Astrocyte (in vitro differentiated cells and primary cell): ENCODE data around the gene CNOT4. TPM values are rescaled to one million over a fixed set of nuclear protein-coding genes. Genes with fewer than 3 reads are reported as not detected.

ENCODE experiments used
- DNase-seq: peaks from one replicate; pipeline ENCODE4 v3.0.0-alpha.2; 2010; ENCODE audit warnings: low read depth
- FAIRE-seq: peaks from 2 replicates; lab custom pipeline; 2011; peaks lifted over from hg19 to GRCh38; lab: Jason Lieb, UNC
- H2AFZ ChIP-seq: 2 replicates; pipeline ENCODE4 v1.6.0; 2012; ENCODE audit warnings: low read depth, low read length, inconsistent platforms
- H3K27ac ChIP-seq: 2 replicates; pipeline ENCODE4 v1.5.1; 2011; ENCODE audit warnings: low read depth, low read length, inconsistent platforms
- H3K27me3 ChIP-seq: 2 replicates; pipeline ENCODE4 v1.6.0; 2011; ENCODE audit warnings: low read length, inconsistent platforms; ENCODE audit not compliant: insufficient read depth
- H3K36me3 ChIP-seq: 2 replicates; pipeline ENCODE4 v1.5.1; 2011; ENCODE audit warnings: low read length, inconsistent platforms; ENCODE audit not compliant: insufficient read depth
- H3K4me1 ChIP-seq: 2 replicates; pipeline ENCODE4 v1.5.1; 2011; ENCODE audit warnings: low read length, inconsistent platforms; ENCODE audit not compliant: insufficient read depth
- H3K4me2 ChIP-seq: 2 replicates; pipeline ENCODE4 v1.6.0; 2012; ENCODE audit warnings: low read length, inconsistent platforms
- H3K4me3 ChIP-seq: 2 replicates; pipeline ENCODE4 v1.5.1; 2011; ENCODE audit warnings: low read depth, mild to moderate bottlenecking, low read length, inconsistent platforms; ENCODE audit not compliant: insufficient read depth
- H3K79me2 ChIP-seq: 2 replicates; pipeline ENCODE4 v1.6.0; 2012; ENCODE audit warnings: mild to moderate bottlenecking, low read length, inconsistent platforms; ENCODE audit not compliant: insufficient read depth
- H3K9ac ChIP-seq: 2 replicates; pipeline ENCODE4 v1.6.0; 2012; ENCODE audit warnings: mild to moderate bottlenecking, low read length, inconsistent platforms
- H3K9me3 ChIP-seq: 2 replicates; pipeline ENCODE4 v1.5.1; 2012; ENCODE audit warnings: low read depth, mild to moderate bottlenecking, low read length, inconsistent platforms; ENCODE audit not compliant: insufficient read depth
- H4K20me1 ChIP-seq: 2 replicates; pipeline ENCODE4 v1.6.0; 2012; ENCODE audit warnings: low read length, inconsistent platforms; ENCODE audit not compliant: insufficient read depth
- H3K27ac Mint-ChIP-seq: one replicate; pipeline ENCODE4 v1.8.0; 2021; ENCODE audit warnings: mild to moderate bottlenecking, mixed read lengths; ENCODE audit not compliant: unreplicated experiment
- H3K27me3 Mint-ChIP-seq: one replicate; pipeline ENCODE4 v1.8.0; 2021; ENCODE audit warnings: low read depth, mixed read lengths; ENCODE audit not compliant: unreplicated experiment
- H3K36me3 Mint-ChIP-seq: one replicate; pipeline ENCODE4 v1.8.0; 2021; ENCODE audit warnings: low read depth, mixed read lengths; ENCODE audit not compliant: unreplicated experiment
- H3K4me1 Mint-ChIP-seq: one replicate; pipeline ENCODE4 v1.8.0; 2021; ENCODE audit warnings: low read depth, mixed read lengths; ENCODE audit not compliant: unreplicated experiment
- H3K4me3 Mint-ChIP-seq: one replicate; pipeline ENCODE4 v1.8.0; 2021; ENCODE audit warnings: mild to moderate bottlenecking, moderate library complexity, mixed read lengths; ENCODE audit not compliant: unreplicated experiment
- H3K9me3 Mint-ChIP-seq: one replicate; pipeline ENCODE4 v1.8.0; 2021; ENCODE audit warnings: mild to moderate bottlenecking, mixed read lengths; ENCODE audit not compliant: unreplicated experiment
- CTCF ChIP-seq: IDR thresholded peaks from 2 replicates; pipeline ENCODE4 v1.5.1; 2011; ENCODE audit warnings: low read depth, mild to moderate bottlenecking, inconsistent platforms, low read length, moderate library complexity; ENCODE audit not compliant: insufficient read depth
- EZH2 ChIP-seq: IDR thresholded peaks from 2 replicates; pipeline ENCODE4 v1.6.1; 2012; ENCODE audit warnings: mild to moderate bottlenecking, low read length, inconsistent platforms; ENCODE audit not compliant: insufficient read depth
- total RNA-seq: library from RNA; stranded (reverse); gene quantifications from 2 replicates; pipeline ENCODE4 v1.2.1, GENCODE V29; 2021

The CNOT4 gene
- total RNA-seq, 1 donor from 2014 or later = 24.9 TPM

- Mint-ChIP-seq H3K4me3 (no peak overlapping the region), H3K36me3 (no peaks in the 10 kb centered on the region), H3K27ac (no peak overlapping the region), H3K27me3 (peaks cover 18% of the 10 kb centered on the region), H3K9me3 (no peaks in the 10 kb centered on the region), H3K4me1 (no peaks in the 10 kb centered on the region)
- H3K79me2 ChIP-seq = no peaks in the 10 kb centered on the region
- no peak overlapping the region for H3K27ac ChIP-seq
- no peaks in the 10 kb centered on the region for H3K36me3 ChIP-seq
- peaks cover 3% of the 10 kb centered on the region for H3K4me1 ChIP-seq
- no peak for DNase-seq
- no peak overlapping the region for H3K9ac ChIP-seq
- H2AFZ ChIP-seq = no peak overlapping the region
- no peak for TF ChIP-seq CTCF
- TF ChIP-seq EZH2 = no peak
- no peaks in the 10 kb centered on the region for H3K9me3 ChIP-seq
- H3K27me3 ChIP-seq = no peaks in the 10 kb centered on the region
- no peak overlapping the region for H3K4me2 ChIP-seq
- no peak for FAIRE-seq
- no peaks in the 10 kb centered on the region for H4K20me1 ChIP-seq
- H3K4me3 ChIP-seq = no peak overlapping the region
These were observed 176.0 kb downstream of the CNOT4 start for GRCh38 chr7:135333946-135334345.

DNA sequence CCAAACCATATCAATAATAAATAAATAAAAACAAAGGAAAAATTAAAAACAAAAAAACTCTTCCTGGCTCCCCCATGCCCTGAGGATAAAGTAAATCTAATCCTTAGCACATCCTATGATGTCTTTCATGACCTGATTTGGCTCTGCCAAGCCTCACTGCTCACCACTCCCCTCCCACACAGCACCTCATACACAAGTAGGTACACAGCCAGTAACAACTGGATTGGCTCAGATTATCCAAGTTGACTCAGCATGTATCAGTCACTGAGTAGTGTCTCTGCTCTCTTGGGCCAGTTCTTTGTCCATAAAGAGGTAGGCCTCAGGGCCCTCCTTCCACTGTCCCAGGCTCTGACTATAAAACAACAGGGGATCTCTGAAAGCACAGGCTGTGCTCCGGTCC, 176.7 kb downstream of the CNOT4 start:
- FAIRE-seq (no peak), DNase-seq (no peak)
- Histone ChIP-seq H3K4me1 (peaks cover 3% of the 10 kb centered on the region), H3K9me3 (no peaks in the 10 kb centered on the region), H4K20me1 (no peaks in the 10 kb centered on the region), H3K79me2 (no peaks in the 10 kb centered on the region), H3K27ac (no peak overlapping the region), H2AFZ (no peak overlapping the region), H3K27me3 (no peaks in the 10 kb centered on the region), H3K36me3 (no peaks in the 10 kb centered on the region), H3K9ac (no peak overlapping the region), H3K4me3 (no peak overlapping the region), H3K4me2 (no peak overlapping the region)
- H3K4me1 Mint-ChIP-seq = no peaks in the 10 kb centered on the region
- H3K27ac Mint-ChIP-seq = no peak overlapping the region
- no peak overlapping the region for H3K4me3 Mint-ChIP-seq
- H3K36me3 Mint-ChIP-seq = no peaks in the 10 kb centered on the region
- H3K27me3 Mint-ChIP-seq = peaks cover 15% of the 10 kb centered on the region
- no peaks in the 10 kb centered on the region for H3K9me3 Mint-ChIP-seq
- TF ChIP-seq CTCF (no peak), EZH2 (no peak)

GRCh38 chr7:135330088-135330487, 179.8 kb downstream of the CNOT4 start:
- H3K4me2 ChIP-seq = no peak overlapping the region
- H3K79me2 ChIP-seq = no peaks in the 10 kb centered on the region
- Mint-ChIP-seq H3K27me3 (peaks cover 22% of the 10 kb centered on the region), H3K9me3 (no peaks in the 10 kb centered on the region), H3K27ac (no peak overlapping the region), H3K4me1 (no peaks in the 10 kb centered on the region), H3K36me3 (no peaks in the 10 kb centered on the region), H3K4me3 (no peak overlapping the region)
- H3K4me1 ChIP-seq = peaks cover 3% of the 10 kb centered on the region
- no peak for FAIRE-seq
- no peak overlapping the region for H3K9ac ChIP-seq
- TF ChIP-seq CTCF = no peak
- no peak for TF ChIP-seq EZH2
- no peak for DNase-seq
- H3K4me3 ChIP-seq = no peak overlapping the region
- H3K27ac ChIP-seq = no peak overlapping the region
- H3K9me3 ChIP-seq = no peaks in the 10 kb centered on the region
- H3K36me3 ChIP-seq = no peaks in the 10 kb centered on the region
- no peak overlapping the region for H2AFZ ChIP-seq
- no peaks in the 10 kb centered on the region for H3K27me3 ChIP-seq
- no peaks in the 10 kb centered on the region for H4K20me1 ChIP-seq
